ENCODE data around the gene TOM1L2.
A peak's percentile ranks its signal among the peaks of the same experiment; 100 is the strongest.

- TF ChIP-seq, protein P1, sequence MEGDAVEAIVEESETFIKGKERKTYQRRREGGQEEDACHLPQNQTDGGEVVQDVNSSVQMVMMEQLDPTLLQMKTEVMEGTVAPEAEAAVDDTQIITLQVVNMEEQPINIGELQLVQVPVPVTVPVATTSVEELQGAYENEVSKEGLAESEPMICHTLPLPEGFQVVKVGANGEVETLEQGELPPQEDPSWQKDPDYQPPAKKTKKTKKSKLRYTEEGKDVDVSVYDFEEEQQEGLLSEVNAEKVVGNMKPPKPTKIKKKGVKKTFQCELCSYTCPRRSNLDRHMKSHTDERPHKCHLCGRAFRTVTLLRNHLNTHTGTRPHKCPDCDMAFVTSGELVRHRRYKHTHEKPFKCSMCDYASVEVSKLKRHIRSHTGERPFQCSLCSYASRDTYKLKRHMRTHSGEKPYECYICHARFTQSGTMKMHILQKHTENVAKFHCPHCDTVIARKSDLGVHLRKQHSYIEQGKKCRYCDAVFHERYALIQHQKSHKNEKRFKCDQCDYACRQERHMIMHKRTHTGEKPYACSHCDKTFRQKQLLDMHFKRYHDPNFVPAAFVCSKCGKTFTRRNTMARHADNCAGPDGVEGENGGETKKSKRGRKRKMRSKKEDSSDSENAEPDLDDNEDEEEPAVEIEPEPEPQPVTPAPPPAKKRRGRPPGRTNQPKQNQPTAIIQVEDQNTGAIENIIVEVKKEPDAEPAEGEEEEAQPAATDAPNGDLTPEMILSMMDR (IDR thresholded peaks at IDR 0.05), result peak in 1 of 6 experiments; percentile 18
- TF ChIP-seq POLR2A (IDR thresholded peaks at IDR 0.05), result no peak
Measured at GRCh38 chr17:17810084-17810894, 161.9 kb downstream of the TOM1L2 start.
